8988T (cell line): ENCODE results near the gene GFRA1.

Experiments
- DNase-seq: peaks from one replicate; pipeline ENCODE4 v3.0.0; 2011

Gene GFRA1, protein sequence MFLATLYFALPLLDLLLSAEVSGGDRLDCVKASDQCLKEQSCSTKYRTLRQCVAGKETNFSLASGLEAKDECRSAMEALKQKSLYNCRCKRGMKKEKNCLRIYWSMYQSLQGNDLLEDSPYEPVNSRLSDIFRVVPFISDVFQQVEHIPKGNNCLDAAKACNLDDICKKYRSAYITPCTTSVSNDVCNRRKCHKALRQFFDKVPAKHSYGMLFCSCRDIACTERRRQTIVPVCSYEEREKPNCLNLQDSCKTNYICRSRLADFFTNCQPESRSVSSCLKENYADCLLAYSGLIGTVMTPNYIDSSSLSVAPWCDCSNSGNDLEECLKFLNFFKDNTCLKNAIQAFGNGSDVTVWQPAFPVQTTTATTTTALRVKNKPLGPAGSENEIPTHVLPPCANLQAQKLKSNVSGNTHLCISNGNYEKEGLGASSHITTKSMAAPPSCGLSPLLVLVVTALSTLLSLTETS

DNA sequence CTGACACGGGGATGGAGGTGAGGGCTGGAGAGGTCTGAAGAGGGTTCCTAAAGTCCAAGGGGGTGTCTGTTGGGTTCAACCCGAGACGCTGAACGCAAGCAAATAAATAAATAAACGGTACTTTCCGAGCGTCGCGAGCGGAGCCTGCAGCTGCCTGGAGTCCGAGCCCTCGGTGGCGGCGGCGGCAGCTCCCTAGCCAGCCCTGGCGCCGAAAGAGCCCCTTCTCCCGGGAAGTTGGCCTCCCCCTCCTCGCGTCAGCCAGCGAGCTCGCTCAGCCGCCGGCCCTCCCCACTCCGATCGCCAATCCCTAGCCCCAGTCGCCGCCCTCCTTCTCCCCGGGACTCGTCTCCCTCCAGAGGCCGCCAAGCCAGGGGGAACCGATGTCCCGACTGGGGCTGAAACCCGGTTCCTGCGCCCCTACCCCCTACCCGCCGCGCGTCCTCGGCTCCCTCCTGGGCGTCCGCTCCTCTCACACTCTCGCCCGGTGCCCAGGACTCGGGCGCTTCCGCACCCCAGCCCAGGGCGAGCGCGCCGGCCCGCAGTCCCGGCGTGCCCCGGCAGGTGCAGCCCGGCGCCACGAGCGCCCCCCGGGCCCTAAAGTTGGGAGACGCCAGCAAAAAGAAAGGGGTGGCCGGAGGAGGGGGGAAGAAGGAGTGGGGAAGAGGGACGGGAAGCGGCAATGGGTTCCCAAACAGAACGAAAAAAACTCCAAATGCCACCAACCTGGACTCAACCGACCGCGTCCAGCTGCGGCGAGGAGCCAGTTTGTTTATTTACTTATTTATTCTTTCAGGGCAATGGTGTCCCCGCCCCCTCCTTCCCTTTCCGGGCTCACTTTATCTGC is at the start of gene GFRA1:
Gene GFRA1, minus strand, starts transcription at position 767 of the 844 bp plus-strand sequence. CDS start 1,177 bp downstream, outside the sequence.
- no peak for DNase-seq

DNA sequence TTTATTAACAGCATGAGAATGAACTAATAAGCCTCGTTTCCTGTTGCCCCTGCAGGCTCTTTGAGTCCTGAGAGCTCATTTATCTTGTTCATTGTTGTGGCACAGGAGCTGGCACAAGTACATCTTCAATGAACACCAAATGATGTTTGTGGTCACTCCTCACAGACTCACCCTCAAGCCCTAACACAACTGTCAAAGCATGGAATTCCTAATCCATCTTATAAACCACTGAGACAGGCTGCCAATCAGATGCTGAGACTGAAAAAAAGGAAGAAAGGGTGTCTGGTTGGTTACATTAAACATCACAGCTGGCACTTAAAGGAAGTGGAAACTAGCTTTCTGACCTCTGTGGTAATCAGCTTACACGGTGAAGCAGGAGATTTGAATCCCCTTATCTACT is 43.5 kb upstream of the GFRA1 start:
- DNase-seq, result no peak

DNA sequence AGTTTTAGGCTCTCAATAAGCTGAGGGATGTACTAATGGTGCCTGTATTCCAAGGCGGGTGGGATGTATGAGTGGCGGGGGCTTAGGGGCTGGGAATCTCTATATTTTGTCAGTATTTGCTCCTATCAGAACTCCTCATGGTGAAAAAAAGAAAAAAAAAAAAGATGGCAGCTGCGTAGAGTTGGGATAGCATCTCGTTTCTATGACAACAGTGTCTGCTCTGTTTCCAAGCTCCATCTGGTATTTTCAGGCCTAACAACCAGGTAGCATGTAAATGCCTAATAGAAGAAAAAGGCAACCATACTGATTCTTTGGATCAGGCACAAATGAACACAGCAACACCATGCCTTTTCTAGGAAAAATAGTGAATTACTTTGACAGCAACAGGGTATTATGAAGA is 39.5 kb upstream of the GFRA1 start:
- no peak for DNase-seq

DNA sequence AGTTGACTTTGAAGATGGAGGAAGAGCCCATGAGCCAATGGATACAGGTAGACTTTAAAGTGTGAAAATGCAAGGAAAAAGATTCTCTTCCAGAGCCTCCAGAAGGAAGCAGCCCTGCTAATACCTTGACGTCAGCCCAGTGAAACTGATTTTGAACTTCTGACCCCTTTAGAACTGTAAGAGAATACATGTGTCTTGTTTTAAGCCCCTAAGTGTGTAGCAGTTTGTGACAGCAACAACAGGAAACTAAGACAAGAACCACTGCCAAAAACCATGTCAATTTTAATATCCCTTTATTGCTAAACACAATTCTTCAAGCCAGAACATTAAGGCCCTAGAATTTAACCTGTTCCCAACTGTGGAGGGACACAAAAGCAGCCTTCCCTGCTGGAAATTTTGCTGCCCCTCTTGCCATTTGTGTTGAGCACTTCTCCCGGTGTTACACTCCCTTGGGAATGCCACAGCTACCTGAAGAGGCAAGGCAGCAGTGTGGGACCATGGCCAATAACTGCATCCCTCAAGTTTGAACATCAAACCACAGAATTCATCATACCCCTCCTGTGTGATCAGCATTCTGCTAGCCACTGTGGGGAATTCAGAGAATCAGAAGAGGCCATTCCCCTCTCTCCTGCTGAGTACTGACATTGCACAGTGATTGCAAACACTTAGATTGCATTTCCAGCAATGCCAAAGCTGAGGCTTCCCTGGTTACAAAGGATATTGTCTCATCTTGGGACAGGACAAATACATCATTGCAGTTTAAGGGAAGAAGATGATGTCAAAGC is 38.9 kb upstream of the GFRA1 start:
- no peak for DNase-seq

DNA sequence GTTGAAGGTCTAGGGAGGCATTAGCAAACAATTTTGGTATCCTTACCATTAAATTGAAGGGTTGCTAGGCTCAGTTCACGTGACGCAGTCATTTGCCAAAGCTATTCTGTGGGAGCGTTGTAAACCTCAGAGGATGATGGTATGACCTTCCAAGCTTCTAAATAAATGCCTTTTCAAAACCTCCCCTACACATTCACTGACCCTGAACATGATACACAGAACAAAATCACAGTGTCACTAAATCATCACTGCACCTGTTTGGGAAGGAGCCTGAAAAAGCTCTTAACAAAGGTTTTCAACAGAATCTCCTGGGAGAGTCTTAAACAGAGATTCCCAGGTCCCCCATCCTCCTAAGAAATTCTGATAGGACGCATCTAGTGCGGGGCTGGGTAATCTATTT is 38.0 kb upstream of the GFRA1 start:
- no peak for DNase-seq

DNA sequence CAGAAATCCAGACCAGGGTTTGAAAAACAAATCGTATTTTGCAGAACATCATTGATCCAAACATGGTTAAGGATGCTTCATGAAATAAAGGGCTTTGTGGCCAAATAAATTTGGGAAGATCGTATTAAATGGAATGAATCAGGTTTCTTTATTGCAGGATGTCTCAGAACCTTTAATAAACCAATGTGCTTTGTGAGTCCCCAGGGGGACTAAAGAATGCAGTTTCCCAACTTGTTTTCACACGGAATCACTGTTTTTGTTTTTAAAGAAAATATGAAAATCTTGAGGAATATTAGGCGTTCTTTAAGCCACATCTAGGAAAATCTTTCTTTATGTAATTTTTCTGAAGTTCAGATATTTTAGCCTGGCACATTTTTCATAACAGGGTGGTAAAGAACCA is 34.4 kb upstream of the GFRA1 start:
- DNase-seq, result no peak

DNA sequence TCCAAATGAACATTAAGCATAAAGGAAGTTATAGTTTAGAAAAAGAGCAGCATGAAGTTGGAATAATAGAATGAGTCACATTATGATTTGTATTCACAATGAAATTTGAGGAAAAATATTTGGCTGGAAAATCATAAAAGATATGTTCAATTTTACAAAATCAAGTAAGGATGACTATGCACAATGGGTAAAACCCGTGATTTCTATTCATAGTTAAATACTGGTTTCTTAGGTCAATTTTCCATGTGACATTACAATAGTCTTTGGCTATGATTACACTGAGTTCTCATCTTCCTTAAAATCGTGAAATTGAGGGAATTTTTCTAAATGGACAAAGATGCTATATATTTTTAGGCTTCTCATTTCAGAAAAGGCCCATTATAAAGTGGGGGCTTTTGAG is 33.8 kb upstream of the GFRA1 start:
- DNase-seq, result no peak

DNA sequence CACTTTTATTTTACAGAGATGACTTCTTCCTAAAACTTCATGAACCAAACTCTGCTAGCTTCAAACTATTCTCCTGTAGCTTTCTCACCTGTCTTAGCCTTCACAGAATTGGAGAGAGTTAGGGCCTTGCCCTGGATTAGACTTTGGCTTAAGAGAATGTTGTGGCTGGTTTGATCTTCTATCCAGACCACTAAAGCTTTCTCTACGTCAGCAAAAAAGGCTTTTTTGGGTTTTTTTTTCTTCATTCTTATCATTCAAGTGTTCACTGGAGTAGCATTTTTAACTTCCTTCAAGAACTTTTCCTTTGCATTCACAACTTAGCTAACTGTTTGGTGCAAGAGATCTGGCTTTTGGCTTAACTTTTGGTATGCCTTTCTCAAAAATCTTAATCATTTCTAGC is 31.9 kb upstream of the GFRA1 start:
- DNase-seq, result no peak

DNA sequence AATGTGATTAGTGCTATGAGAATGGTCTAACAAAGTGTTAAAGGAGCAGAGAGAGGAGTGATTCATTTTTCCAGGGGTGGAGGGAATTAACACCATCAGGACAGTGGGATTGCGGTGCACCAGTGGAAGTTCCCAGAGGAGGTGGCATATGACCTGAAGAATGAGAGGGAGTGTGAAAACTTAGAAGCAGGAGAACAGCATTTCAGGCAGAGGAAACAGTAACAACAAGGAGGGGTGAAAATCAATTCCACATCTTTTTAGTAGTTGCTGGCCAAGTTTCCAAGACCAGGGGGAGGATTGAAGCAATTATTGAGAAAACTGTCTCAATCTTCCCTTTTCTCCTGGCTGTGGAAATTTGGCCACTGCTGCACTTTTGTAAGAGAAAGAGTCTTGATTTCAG is 27.5 kb upstream of the GFRA1 start:
- no peak for DNase-seq

DNA sequence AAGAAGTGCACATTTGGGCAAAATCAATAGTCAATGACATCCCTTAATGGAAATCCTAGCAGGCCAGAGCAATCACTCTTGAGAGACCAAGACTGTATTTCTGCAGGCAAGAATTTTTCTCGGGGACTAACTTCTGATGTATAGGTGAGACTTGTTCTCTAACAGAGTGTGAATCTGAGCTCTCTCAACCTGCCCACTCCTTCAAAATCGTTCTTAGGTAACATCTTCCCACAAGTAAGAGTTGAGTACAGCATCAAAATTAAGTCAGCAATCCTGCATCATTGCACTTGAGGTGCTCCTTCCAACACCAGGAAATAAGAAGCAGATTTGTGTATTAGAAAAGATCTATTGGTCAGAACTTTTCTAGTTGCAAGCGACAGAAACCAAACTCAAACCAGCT is 25.6 kb upstream of the GFRA1 start:
- no peak for DNase-seq

DNA sequence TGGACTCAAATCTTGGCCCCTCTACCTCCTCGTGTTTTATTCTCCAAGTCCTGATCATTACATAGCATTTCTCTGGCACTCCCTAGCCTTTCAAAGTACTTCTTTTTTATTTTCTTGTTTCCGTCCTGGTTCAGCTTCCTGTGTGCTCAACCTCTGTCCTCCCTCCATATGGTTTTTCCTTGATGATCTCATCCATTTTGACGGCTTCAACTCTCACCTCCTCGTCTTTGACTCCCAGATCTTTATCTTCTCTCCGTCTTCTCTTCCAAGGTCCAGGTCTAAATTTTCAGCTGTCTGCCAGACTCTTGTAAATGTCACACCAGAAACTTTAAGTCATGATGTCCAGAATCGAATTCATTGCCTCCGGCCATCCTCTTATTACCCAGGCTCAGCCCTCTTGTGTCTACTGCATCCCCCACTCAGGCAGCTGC is 23.3 kb upstream of the GFRA1 start:
- DNase-seq, result no peak

DNA sequence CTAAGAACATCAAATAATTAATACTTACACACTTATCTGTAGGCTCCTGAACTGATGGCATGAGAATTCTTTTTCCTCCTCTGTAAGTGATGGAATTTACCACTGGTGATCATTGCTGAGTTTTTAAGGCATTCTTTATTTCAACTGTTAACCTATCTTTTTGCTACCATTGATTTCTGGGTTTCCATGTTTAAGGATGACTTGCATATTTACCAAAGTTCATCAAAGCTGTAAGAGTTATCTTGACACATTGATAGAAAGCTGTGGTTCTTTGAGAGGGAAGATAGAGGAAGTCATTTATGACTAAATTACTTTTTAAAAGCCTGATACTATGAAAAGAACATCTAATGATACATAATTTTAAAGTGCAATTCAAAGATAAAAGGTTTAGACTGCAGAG is 19.5 kb upstream of the GFRA1 start:
- DNase-seq, result no peak

DNA sequence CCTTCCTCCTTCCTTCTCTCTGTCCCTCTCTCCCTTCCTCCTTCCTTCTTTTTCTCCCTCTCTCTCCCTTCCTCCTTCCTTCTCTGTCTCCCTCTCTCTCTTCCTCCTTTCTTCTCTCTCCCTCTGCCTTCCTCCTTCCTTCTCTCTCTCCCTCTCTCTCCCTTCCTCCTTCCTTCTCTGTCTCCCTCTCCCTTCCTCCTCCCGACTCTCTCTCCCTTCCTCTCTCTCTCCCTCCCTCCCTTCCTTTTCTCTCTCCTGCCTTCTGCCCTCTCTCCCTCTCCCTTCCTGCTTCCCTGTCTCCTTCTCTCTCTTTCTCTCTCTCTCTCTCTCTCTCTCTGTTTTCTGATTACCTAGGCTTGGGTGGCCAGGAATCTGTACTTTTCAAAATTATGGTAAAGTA is 16.6 kb upstream of the GFRA1 start:
- no peak for DNase-seq

DNA sequence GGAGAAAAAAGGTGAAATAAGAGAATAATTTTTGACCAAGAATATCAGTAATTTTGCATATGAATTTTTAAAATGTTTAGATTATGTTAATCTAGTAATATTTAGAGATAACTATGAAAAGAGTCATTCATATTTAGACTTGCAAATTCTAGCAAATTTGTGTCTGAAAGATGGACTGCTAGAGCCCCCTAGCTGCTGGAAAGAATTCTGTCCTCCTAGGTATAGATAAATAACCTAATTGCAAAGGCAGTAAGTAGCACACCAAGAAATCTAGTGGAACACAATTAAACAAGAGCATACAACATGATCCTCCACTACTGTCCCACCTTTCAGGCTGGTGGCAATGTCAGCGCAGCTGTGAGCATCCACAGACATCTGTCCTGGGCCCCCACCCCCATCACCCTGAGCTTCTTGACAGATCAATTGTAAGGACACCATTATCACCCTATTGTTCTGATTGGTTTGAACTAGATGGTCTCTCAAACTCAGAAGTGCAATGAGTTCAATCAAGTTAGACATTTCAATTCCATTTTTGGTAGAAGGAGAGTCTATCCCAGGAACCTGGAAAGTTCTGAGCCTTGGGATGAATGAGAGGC is 15.0 kb upstream of the GFRA1 start:
- no peak for DNase-seq

DNA sequence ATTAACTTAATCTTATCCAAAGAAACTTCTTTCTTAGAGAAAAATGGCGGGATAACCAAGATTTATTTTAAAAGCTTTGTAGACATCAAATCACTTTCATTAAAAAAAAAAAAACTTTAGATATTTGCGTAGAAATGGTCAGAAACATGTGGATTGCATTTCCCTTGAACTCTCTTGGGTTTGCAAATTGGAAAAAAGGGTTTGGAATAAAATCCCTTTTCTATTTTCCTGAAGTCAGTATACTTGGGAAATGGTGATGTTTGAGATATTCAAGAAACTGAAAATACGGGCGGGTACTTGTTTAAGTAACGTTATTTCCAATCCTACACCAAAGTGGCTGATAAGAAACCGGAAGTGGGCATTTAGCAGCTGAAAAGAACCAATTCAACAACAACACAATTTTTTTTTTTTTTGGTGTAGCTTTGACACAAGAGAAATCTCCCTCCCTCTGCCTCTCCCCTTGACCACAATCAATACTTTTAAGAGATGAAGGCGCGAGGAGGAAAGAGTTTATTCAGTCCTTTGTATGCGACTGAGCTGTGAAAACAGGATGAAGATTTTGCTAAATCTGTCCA is 13.7 kb upstream of the GFRA1 start:
- DNase-seq, result no peak

DNA sequence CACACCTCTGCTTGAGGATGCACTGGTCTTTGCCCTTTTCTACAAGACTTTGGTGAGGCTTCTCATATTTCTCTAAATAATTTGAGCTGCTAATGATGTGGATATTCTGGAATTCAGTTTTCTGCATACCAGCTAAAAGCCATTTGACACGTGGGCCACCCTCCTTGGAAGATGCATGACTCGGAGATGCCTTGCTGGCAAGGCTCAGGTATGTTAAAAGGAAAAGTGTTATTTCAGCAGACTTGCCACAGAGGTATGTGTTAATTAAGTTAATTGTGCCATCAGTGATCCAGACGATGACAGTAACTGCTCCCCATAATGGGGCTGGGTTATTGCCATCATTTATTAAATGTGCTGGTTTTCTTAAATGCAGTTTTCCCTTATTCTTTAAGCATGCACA is 8.8 kb upstream of the GFRA1 start:
- DNase-seq, result no peak

DNA sequence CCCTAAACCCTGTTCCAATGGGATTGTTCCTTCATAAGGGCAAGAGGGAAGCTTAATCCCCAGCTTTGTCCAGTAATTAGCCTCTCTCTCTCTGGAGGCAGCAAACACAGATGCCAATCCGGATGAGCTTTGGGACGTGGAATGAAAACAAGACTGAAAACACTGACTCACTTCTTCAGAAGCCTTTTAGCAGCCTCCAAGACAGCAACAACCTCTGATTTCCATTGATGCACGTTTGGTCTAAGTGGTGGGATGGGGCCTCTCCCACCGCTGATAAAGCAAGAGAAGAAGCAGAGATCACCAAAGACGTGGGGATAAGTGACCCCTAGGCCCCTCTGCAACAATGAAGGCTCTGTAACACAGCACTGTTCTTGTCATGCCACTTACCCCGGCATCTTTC is 5.8 kb upstream of the GFRA1 start:
- no peak for DNase-seq

DNA sequence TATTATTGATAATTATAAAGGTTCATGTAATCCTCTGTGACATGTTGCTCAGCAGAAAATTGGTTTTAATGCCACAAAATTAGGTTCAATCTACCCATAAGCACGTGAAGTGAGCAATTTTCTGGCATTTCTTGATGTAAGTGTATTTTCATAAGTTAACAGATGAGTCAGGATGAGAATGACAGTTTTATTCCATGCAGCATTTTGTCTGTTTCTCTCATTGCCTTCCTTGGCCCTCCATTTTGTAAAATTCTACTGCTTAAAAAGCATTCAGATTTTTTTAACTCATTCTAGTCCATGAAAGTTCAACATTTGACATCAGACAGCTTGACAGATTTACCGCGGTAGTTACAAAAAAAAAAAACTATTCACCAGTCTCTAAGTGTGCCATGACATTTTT is 4.0 kb upstream of the GFRA1 start:
- DNase-seq, result no peak

DNA sequence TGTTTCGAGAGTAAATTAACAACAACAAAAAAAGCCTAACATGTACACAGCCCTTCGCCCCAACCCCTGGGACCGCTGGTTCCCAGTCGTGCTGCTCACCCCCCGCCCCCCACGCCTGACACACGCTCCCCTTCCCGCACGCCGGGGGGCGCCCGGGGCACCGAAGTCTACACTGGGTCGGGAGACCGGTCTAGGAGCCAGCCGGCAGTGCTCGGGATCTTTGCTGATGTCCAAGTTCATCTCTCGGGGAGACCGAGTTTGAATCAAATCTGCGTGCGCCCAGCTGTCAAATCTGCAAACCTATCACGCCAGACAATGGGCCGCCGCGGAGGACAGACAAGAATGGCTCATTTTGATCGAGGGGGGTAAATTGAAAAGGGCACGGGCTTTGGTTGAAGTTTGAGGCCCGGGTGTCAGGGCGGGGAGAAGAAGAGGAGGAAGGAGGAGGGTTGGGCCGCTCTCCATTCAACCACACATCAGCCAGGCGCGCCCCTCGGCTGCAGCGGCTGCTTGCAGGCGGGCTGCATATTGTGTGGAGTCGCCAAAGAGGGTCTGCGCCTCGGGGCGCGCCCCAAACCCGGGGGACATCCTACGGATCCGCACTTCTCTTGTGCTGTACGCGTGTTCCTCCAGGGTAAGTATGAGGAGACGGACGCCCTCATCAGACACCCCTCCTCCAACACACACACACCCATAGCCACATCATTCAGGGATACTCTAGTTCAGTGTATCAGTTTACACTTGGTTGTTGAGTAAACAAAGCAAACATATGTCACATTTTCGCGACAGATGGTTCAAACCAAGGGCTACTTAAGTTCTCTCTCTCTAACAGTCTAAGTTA is 1.3 kb upstream of the GFRA1 start:
- no peak for DNase-seq

DNA sequence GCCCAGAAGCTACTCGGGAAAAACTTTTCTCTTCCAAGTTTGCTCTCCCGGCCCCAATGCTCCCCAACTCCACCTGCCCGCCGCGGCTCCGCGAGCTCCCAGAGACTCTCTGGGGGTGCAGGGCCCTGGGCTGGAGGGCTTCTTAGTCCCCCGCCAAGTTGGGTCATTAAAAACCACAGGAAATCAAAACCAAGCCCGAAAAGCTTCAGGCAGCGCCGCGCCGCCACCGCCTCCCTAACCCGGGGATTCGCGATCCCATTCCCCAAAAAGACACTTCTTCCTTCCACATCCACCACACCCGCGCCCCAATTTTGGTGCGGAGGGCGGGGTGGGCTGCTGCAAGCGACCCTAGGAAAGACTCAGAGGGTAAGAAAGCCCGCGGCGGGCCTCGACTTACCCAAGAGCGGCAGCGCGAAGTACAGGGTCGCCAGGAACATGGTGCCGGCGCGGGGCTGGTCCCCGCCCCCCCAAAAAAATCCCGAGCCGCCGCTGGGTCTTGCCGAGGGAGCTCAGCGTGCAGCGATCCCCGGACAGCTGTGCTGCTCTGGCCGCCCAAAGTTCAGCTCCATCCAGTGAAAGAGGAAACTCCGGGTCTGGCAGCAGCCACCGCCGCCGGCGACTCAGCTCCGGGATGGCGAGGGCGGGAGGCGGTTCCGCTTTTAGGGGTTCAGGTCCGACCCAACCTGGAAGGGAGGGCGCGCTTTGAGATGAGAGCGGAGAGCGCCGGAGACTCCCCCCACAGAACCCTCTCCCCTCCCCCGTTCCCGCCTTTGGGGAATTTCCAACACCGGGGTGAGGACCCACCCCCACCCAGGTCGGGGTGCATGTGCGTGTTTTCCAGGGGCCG is 1.2 kb downstream of the GFRA1 start:
- no peak for DNase-seq
